ENCODE measurements around the gene PCDH12. TPM values are rescaled to one million over a fixed set of nuclear protein-coding genes. Genes with fewer than 3 reads are reported as not detected.

Gene PCDH12
- total RNA-seq, 1 experiment from 2014 or later, result 0.14 TPM

- peak; percentile 10 for DNase-seq (ENCODE audit: low read depth)
These were observed 47.7 kb downstream of the PCDH12 start for GRCh38 chr5:141910271-141910673.

DNA sequence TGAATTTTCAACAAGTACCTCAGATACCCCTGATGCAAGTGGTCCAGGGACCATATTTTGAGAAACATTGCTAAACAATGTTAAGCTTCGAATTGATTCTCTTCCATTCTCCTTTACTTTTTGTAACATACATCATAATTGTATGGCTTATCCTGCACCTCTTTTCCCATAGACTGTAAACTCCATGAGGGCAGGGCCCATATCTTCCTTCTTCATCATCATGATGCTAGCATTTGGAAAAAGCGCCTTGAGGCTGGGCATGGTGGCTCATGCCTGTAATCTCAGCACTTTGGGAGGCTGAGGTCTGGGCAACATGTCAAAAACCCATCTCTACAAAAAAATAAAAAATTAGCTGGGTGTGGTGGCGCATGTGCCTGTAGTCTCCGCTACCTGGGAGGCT lies 48.8 kb downstream of the PCDH12 start:
- DNase-seq (ENCODE audit: low read depth), result no peak

- DNase-seq (ENCODE audit: low read depth), result peak; percentile 37
These were observed 49.2 kb downstream of the PCDH12 start for GRCh38 chr5:141908796-141909195.

GRCh38 chr5:141906972-141907371 lies 51.0 kb downstream of the PCDH12 start:
- DNase-seq (ENCODE audit: low read depth), result no peak

- DNase-seq (ENCODE audit: low read depth), result no peak
These were observed 51.5 kb downstream of the PCDH12 start for GRCh38 chr5:141906517-141906916.

- DNase-seq (ENCODE audit: low read depth), result no peak
These were observed 53.5 kb downstream of the PCDH12 start for GRCh38 chr5:141904551-141904950.

DNA sequence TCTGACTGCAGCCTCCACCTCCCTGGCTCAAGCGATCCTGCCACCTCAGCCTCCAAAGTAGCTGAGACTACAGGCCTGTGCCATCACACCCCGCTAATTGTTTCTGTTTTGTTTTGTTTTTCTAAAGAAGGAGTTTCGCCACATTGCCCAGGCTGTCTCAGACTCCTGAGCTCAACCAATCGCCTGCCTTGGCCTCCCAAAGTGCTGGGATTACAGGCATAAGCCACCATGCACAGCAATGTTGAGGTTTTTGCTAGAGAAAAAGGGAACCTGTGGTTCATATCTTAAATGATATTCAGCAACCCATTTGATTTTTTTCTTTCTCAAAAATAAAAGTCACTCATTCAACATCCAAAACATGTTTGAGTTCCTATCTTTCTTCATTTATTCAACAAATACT lies 54.7 kb downstream of the PCDH12 start:
- no peak for DNase-seq (ENCODE audit: low read depth)

DNA sequence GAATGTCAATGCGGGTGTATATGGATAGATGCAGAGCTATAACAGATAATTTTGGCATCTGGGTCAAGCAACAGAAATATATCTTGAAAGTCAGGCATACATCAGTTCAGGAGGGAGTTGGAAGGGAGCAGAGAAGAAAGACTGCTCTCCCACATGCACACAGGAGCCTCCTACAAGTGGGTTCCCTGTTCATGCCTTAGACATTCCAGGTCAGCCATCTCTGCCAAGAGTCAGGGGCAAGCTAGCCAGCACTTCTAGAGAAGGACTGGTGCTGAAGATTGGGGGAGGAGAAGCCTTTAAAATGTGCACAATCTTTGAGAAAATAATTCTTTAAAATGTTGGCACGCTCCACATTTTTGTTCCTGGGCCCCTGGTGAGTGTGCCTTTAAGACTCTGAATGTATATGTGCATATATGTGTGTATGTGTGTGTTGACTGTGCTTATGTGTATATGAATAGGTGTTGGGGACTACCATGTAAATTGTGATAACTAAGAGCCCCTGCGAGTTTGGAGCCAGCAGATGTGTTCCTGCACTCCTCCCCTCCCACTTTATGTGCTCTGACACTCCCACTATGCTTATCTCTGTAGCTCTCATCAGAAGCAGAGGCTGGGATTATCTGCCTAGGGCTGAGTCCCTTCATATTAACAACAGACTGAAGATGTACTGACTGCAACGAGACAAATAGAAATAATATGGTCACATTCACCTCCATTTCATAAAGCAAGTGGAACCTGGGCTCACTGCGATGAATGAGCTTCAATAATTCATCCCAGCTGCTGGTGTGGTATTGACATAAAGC lies 55.8 kb downstream of the PCDH12 start:
- DNase-seq (ENCODE audit: low read depth), result no peak

- DNase-seq (ENCODE audit: low read depth), result no peak
These were observed 59.5 kb downstream of the PCDH12 start for GRCh38 chr5:141898448-141899049.

DNA sequence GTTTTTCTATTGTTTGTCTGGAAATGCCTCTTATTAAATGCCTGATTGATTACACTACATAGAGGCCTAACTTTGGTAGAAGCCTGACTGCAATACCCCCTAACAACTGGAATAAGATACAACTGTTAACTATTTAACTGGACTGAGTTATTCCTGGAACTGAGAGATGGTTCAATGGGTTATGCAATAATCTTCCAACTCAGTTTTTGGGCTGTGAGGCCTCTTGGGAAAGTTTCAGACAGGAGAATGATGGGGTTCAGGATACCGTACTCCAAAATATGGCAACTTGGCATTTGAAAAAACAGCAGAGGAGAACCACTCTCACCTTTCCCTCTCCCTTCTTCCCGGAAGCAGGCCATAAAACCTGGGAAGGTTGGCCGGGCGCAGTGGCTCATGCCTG lies 60.6 kb downstream of the PCDH12 start:
- DNase-seq (ENCODE audit: low read depth), result no peak

Other genes with a start within 250 kb of the PCDH12 start
- gene PCDH1, start 79.8 kb downstream of the PCDH12 start, total RNA-seq (2014; rRNA removed; shearing (Covaris generic)), result 4.0 and 4.4 TPM in 2 replicates
- 55.7 and 58.9 TPM in 2 replicates for gene DELE1, start 34.3 kb downstream of the PCDH12 start, total RNA-seq (2014; rRNA removed; shearing (Covaris generic))
- 66.0 and 87.1 TPM in 2 replicates for gene RNF14, start 10.9 kb upstream of the PCDH12 start, total RNA-seq (2014; rRNA removed; shearing (Covaris generic))
- gene GNPDA1, start 54.8 kb upstream of the PCDH12 start, total RNA-seq (2014; rRNA removed; shearing (Covaris generic)), result 77.4 and 93.7 TPM in 2 replicates
- 45.7 and 72.5 TPM in 2 replicates for gene NDFIP1, start 150.6 kb upstream of the PCDH12 start, total RNA-seq (2014; rRNA removed; shearing (Covaris generic))

Data from HT1080 (cell line).